OCI-LY3 (cell line): ENCODE data around the gene SYTL1.

Experiments used
- EZH2phosphoT487 ChIP-seq: fragments of 200-600 bp; shearing (Covaris generic); IDR thresholded peaks from 2 replicates; pipeline ENCODE4 v1.6.1; 2018; ENCODE audit warnings: antibody characterized with exemption, mixed run types, low read depth
- TF ChIP-seq, protein P1 (sequence below): fragments of 200-600, 300-600 bp; sonication (generic); IDR thresholded peaks from 2 replicates; pipeline ENCODE4 v1.5.1; 2014; ENCODE audit warnings: antibody characterized with exemption, low read length, low read depth

DNA sequence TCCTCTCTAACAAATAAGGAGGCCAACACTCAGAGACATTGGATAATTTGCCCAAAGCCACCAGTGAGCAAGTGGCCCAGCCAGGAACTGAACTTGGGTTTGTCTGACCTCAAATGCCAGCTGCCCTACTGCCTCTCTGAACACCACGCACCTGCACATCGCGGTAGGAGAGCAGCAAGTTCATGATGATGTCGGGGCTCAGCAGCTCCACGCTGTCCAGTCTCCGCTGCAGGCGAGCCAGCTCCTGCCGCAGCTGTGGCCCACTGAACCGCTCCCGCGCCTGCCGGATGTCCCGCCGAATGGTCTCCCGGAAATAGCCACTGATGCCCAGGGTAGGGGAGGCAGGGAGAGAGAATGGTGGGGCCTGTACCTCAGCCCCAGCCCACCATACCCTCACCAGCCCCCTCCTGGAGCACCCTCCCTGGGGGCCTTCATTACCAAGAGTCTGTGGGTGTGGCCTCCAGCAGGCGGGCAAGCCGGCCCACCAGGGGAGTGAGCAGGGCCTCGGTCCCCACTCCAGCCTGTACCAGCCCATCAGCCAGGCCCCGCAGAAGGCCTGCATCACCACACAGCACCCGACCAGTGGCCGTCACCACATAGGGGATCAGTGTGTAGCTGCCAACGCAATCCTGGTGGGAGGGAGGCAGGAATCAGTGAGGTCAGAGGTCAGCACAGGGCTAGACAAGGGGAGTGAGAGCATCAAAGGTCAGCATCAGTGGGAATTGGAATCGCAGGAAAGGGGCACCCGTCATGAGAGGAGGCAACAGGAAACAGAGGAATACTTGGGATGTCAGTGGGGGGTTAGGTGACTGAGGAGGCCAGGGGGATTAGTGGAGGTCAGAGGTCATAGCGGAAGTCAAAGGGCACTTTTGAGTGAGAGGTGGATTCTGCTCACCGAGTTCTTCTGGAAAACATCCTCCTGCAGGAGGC is 22.2 kb downstream of the SYTL1 start:
- TF ChIP-seq, protein P1, sequence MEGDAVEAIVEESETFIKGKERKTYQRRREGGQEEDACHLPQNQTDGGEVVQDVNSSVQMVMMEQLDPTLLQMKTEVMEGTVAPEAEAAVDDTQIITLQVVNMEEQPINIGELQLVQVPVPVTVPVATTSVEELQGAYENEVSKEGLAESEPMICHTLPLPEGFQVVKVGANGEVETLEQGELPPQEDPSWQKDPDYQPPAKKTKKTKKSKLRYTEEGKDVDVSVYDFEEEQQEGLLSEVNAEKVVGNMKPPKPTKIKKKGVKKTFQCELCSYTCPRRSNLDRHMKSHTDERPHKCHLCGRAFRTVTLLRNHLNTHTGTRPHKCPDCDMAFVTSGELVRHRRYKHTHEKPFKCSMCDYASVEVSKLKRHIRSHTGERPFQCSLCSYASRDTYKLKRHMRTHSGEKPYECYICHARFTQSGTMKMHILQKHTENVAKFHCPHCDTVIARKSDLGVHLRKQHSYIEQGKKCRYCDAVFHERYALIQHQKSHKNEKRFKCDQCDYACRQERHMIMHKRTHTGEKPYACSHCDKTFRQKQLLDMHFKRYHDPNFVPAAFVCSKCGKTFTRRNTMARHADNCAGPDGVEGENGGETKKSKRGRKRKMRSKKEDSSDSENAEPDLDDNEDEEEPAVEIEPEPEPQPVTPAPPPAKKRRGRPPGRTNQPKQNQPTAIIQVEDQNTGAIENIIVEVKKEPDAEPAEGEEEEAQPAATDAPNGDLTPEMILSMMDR: no peak
- TF ChIP-seq EZH2phosphoT487: no peak
